Endothelial cell of umbilical vein (primary cell): ENCODE measurements around the gene TEX12. TPM values are rescaled to one million over a fixed set of nuclear protein-coding genes. Genes with fewer than 3 reads are reported as not detected.

Experiments used
- BruUV-seq: library from RNA; stranded (reverse); fragments of 400-500 nt; replicated peaks from 2 replicates; lab custom pipeline; 2021; lab: Mats Ljungman, UMichigan
- CTCF ChIA-PET: fragments of 300-600, 350-600 bp; sonication (Branson Sonifier 250); formaldehyde crosslinking; loops from one replicate; lab custom pipeline; 2021; ENCODE audit warnings: antibody characterized with exemption, inconsistent platforms; lab: Charles Lee
- POLR2A ChIA-PET: fragments of 300-600, 350-600 bp; sonication (Branson Sonifier 250); formaldehyde crosslinking; loops from one replicate; lab custom pipeline; 2021; ENCODE audit warnings: antibody characterized with exemption, inconsistent platforms; lab: Charles Lee
- DNase-seq: peaks from one replicate; pipeline ENCODE4 v3.0.0-alpha.2; 2011; ENCODE audit warnings: low read depth, low spot score
- FAIRE-seq: peaks from 2 replicates; lab custom pipeline; 2011; peaks lifted over from hg19 to GRCh38; lab: Jason Lieb, UNC
- H2AFZ ChIP-seq: 2 replicates; pipeline ENCODE4 v1.6.0; 2012; ENCODE audit warnings: low read depth, low read length, control low read depth, inconsistent platforms
- H3K27ac ChIP-seq: 2 replicates; pipeline ENCODE4 v1.5.1; 2011; ENCODE audit warnings: low read depth, mild to moderate bottlenecking, control low read depth, low read length, moderate library complexity; ENCODE audit not compliant: insufficient read depth
- H3K27me3 ChIP-seq, 2 experiments: 2 replicates each; pipeline versions ENCODE4 v1.6.0 to v1.6.1; 2011; ENCODE audit warnings: low read length in 2 of 2, mixed read lengths in 1 of 2; ENCODE audit not compliant: control insufficient read depth in 2 of 2, insufficient read depth in 2 of 2
- H3K36me3 ChIP-seq, 2 experiments: 2 replicates in 1 of 2; 3 replicates in 1 of 2; pipeline ENCODE4 v1.5.1; 2011; ENCODE audit warnings: low read length in 2 of 2, mild to moderate bottlenecking in 1 of 2, moderate library complexity in 1 of 2; ENCODE audit not compliant: control insufficient read depth in 2 of 2, insufficient read depth in 2 of 2; ENCODE audit errors: extremely low read depth in 1 of 2
- H3K4me1 ChIP-seq: 3 replicates; pipeline ENCODE4 v1.5.1; 2011; ENCODE audit warnings: mild to moderate bottlenecking, low read length; ENCODE audit not compliant: control insufficient read depth, insufficient read depth; ENCODE audit errors: extremely low read depth
- H3K4me2 ChIP-seq: 2 replicates; pipeline ENCODE4 v1.6.1; 2011; ENCODE audit warnings: low read length, control low read depth, mixed read lengths; ENCODE audit not compliant: insufficient read depth
- H3K4me3 ChIP-seq, 3 experiments: fragments of 200-600 bp in 1 of 3; sonication (generic), shearing (Covaris generic) in 1 of 3; replicated peaks in 1 of 3; 2 replicates each; pipeline ENCODE4 v1.5.1; 2011 to 2016; ENCODE audit warnings: control low read depth in 3 of 3, low read length in 3 of 3, mild to moderate bottlenecking in 2 of 3, inconsistent platforms in 1 of 3, low read depth in 1 of 3, moderate library complexity in 1 of 3; ENCODE audit not compliant: insufficient read depth in 1 of 3
- H3K79me2 ChIP-seq: 2 replicates; pipeline ENCODE4 v1.6.0; 2012; ENCODE audit warnings: low read length, inconsistent platforms; ENCODE audit not compliant: control insufficient read depth, insufficient read depth
- H3K9ac ChIP-seq: replicated peaks from 2 replicates; pipeline ENCODE3; 2011; ENCODE audit warnings: low read length, control low read depth; ENCODE audit not compliant: insufficient read depth; ENCODE audit errors: extremely low read depth
- H3K9me1 ChIP-seq: replicated peaks from 3 replicates; pipeline ENCODE4 v1.6.0; 2011; ENCODE audit warnings: mild to moderate bottlenecking, low read length; ENCODE audit not compliant: control insufficient read depth, insufficient read depth; ENCODE audit errors: extremely low read depth
- H3K9me3 ChIP-seq: replicated peaks from 2 replicates; pipeline ENCODE4 v1.5.1; 2012; ENCODE audit warnings: low read length, inconsistent platforms; ENCODE audit not compliant: control insufficient read depth, insufficient read depth
- H4K20me1 ChIP-seq: replicated peaks from 2 replicates; pipeline ENCODE3; 2011; ENCODE audit warnings: mild to moderate bottlenecking, low read length; ENCODE audit not compliant: control insufficient read depth, insufficient read depth; ENCODE audit errors: extremely low read depth
- EZH2 ChIP-seq: IDR thresholded peaks from 2 replicates; pipeline ENCODE4 v1.6.1; 2012; ENCODE audit warnings: borderline replicate concordance, low read depth, mild to moderate bottlenecking, moderate library complexity, low read length, inconsistent platforms; ENCODE audit not compliant: severe bottlenecking
- FOS ChIP-seq: IDR thresholded peaks from 2 replicates; pipeline ENCODE4 v1.6.1; 2011; ENCODE audit warnings: mild to moderate bottlenecking, low read length, moderate library complexity, borderline replicate concordance; ENCODE audit not compliant: insufficient read depth
- GATA2 ChIP-seq: IDR thresholded peaks from 2 replicates; pipeline ENCODE4 v1.7.0; 2011; ENCODE audit warnings: low read depth, mild to moderate bottlenecking, moderate library complexity, mixed read lengths, low read length; ENCODE audit not compliant: insufficient read length, insufficient read depth
- JUN ChIP-seq: IDR thresholded peaks from 2 replicates; pipeline ENCODE4 v1.6.1; 2011; ENCODE audit warnings: borderline replicate concordance, low read depth; ENCODE audit not compliant: insufficient read length, insufficient read depth
- MYC ChIP-seq: IDR thresholded peaks from one replicate; pipeline ENCODE4 v1.6.1; 2011; ENCODE audit warnings: mild to moderate bottlenecking, low read depth, low read length
- POLR2A ChIP-seq: IDR thresholded peaks from 2 replicates; pipeline ENCODE4 v1.6.1; 2012; ENCODE audit warnings: low read depth, mild to moderate bottlenecking, control low read depth, low read length
- POLR2AphosphoS5 ChIP-seq: IDR thresholded peaks from 2 replicates; pipeline ENCODE4 v1.6.1; 2012; ENCODE audit warnings: low read depth, mild to moderate bottlenecking, control low read depth, low read length, moderate library complexity; ENCODE audit not compliant: insufficient read depth
- dilution Hi-C: fragments of 300-500 bp; cut with MboI; formaldehyde crosslinking; loops from one replicate; pipeline ENCODE4 v1.15.0; 2019; ENCODE audit warnings: low sequenced_read_pairs; ENCODE audit not compliant: extremely low pct_ligation_motif_present
- intact Hi-C: fragments of 100-400 bp; cut with micrococcal nuclease; formaldehyde crosslinking; loops from one replicate; pipeline ENCODE4 v1.10.0; 2022
- polyA plus RNA-seq, 4 experiments: library from polyadenylated mRNA; depleted of rRNA in 3 of 4; stranded (reverse) in 3 of 4; unstranded in 1 of 4; fragments of >200 nt; gene quantifications; 2 replicates each; pipeline versions ENCODE4 v1.2.1 to v1.2.3, GENCODE V29; 2011 to 2012; ENCODE audit warnings: missing spikeins in 1 of 4
- total RNA-seq: library from RNA; stranded (reverse); gene quantifications from 2 replicates; pipeline ENCODE4 v1.2.3, GENCODE V29; 2021
- TF ChIP-seq, protein P1 (sequence below): IDR thresholded peaks from 2 replicates; pipeline ENCODE4 v1.6.1; 2011; ENCODE audit not compliant: insufficient read depth, insufficient read length
- TF ChIP-seq, protein P2 (sequence below), 2 donors: IDR thresholded peaks; 1 replicate in 1 of 2; 2 replicates in 1 of 2; pipeline ENCODE4 v1.5.1; 2011; ENCODE audit warnings: low read length in 2 of 2, mild to moderate bottlenecking in 2 of 2, moderate library complexity in 2 of 2, control low read depth in 1 of 2, inconsistent platforms in 1 of 2, low read depth in 1 of 2; ENCODE audit not compliant: insufficient read depth in 1 of 2; ENCODE audit errors: extremely low read depth in 1 of 2

The TEX12 gene
- total and polyA plus RNA-seq, 2 donors (not counting 3 experiments of a cell fraction or from before 2014, with no cell fraction given), result 0.46 TPM; not detected in 1

DNA sequence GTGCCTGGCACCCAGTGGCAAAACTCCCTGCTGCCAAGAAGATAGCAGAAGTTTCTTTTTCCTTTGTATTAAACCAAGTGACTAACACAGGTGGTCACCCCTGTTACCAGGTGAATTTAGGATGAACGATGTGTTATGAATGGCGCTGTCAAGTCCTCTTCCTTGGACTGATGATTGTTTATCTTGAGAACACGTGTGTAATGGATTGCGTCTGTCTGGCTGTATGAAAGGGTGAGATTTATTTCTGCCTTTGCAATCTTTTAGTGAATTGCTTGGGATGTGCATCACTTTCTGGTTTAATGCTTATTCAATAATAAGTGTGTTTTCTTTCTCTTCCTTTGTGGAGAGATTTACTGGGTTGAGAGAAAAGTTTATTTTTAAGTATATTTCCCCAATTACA is 44.0 kb upstream of the TEX12 start:
- no peak overlapping the region for H3K4me3 ChIP-seq
- dilution Hi-C loops, result no loop called here
- FAIRE-seq (no peak), DNase-seq (no peak)
- H2AFZ ChIP-seq, result no peak overlapping the region
- ChIA-PET POLR2A (interaction anchor here (0.6 kb wide), 1 partner anchor 295 kb away, joined by 3 read pairs; no protein-coding TSS in a partner anchor), CTCF (no interaction called here)
- H3K9me1 ChIP-seq, result no peaks in the 10 kb centered on the region
- no peak overlapping the region for H3K4me2 ChIP-seq
- H4K20me1 ChIP-seq, result no peaks in the 10 kb centered on the region
- H3K27ac ChIP-seq, result no peak overlapping the region
- H3K27me3 ChIP-seq, result no peaks in the 10 kb centered on the region
- intact Hi-C loops, result no loop called here
- H3K9ac ChIP-seq, result no peak overlapping the region
- no peaks in the 10 kb centered on the region for H3K9me3 ChIP-seq
- BruUV-seq, result no TSS peak
- no peaks in the 10 kb centered on the region for H3K79me2 ChIP-seq
- no peaks in the 10 kb centered on the region for H3K36me3 ChIP-seq
- H3K4me1 ChIP-seq, result peaks cover 23% of the 10 kb centered on the region
- TF ChIP-seq EZH2, result no peak
- no peak for TF ChIP-seq GATA2
- TF ChIP-seq, protein P1, sequence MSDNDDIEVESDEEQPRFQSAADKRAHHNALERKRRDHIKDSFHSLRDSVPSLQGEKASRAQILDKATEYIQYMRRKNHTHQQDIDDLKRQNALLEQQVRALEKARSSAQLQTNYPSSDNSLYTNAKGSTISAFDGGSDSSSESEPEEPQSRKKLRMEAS, result no peak
- TF ChIP-seq JUN, result no peak
- no peak for TF ChIP-seq FOS
- TF ChIP-seq, protein P2, sequence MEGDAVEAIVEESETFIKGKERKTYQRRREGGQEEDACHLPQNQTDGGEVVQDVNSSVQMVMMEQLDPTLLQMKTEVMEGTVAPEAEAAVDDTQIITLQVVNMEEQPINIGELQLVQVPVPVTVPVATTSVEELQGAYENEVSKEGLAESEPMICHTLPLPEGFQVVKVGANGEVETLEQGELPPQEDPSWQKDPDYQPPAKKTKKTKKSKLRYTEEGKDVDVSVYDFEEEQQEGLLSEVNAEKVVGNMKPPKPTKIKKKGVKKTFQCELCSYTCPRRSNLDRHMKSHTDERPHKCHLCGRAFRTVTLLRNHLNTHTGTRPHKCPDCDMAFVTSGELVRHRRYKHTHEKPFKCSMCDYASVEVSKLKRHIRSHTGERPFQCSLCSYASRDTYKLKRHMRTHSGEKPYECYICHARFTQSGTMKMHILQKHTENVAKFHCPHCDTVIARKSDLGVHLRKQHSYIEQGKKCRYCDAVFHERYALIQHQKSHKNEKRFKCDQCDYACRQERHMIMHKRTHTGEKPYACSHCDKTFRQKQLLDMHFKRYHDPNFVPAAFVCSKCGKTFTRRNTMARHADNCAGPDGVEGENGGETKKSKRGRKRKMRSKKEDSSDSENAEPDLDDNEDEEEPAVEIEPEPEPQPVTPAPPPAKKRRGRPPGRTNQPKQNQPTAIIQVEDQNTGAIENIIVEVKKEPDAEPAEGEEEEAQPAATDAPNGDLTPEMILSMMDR (IDR thresholded peaks at IDR 0.05; ENCODE audit: extremely low read depth in 1 of 2, insufficient read depth in 1 of 2, low read depth in 1 of 2, low read length in 2 of 2), result no peak
- no peak for TF ChIP-seq POLR2AphosphoS5
- no peak for TF ChIP-seq POLR2A
- TF ChIP-seq MYC, result no peak
